ENCODE data around the gene USH1C. TPM values are rescaled to one million over a fixed set of nuclear protein-coding genes. Genes with fewer than 3 reads are reported as not detected.

Gene USH1C
- total and polyA plus RNA-seq, 2 of the 13 experiments (the other 11 are each of a cell fraction or from before 2014, with no cell fraction given), result not detected

DNA sequence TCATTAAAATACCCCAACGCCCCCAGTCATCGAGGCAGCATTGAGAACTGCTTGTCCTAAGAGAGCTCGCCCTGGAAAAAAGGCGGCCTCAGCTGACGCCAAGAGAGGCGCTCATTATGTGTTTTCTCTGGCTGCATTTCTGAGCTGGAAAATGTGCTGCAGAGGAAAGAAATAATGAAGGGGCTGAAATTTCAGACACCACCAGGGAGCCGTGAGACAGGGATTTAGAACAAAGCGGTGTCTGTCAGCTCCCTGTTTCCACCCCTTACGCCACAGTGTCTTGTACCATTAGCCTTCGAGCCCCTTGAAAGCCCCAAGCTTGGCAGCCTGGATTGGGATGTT lies 14.4 kb downstream of the USH1C start:
- WGBS (ENCODE audit: low lambda C conversion rate), result 64% methylated on average over 9 of the region's 10 CpGs
- intact Hi-C loops (cut with micrococcal nuclease; ENCODE audit: unreplicated experiment), result no loop called here
- Histone ChIP-seq H3K9me3 (ENCODE audit: low read length) (no peaks in the 10 kb centered on the region), H3K9ac (ENCODE audit: insufficient read depth, low read depth, low read length) (no peak overlapping the region), H3K36me3 (replicated peaks in 1 of 2; ENCODE audit: control insufficient read depth in 1 of 2, insufficient read depth in 2 of 2, low read length in 2 of 2) (no peaks in the 10 kb centered on the region), H2AFZ (ENCODE audit: low read length) (no peak overlapping the region), H3K4me3 (replicated peaks in 1 of 3; ENCODE audit: insufficient read depth in 1 of 3, low read depth in 2 of 3, low read length in 3 of 3) (no peak overlapping the region), H3K79me2 (ENCODE audit: insufficient read depth, low read length) (no peaks in the 10 kb centered on the region), H3K27ac (ENCODE audit: extremely low read length, insufficient read depth, low read length) (no peak overlapping the region), H3K4me1 (ENCODE audit: insufficient read depth, low read length) (peaks cover 28% of the 10 kb centered on the region), H4K20me1 (ENCODE audit: insufficient read depth, low read length) (no peaks in the 10 kb centered on the region), H3K4me2 (ENCODE audit: low read depth, low read length) (no peak overlapping the region), H3K27me3 (ENCODE audit: control insufficient read depth in 1 of 2, insufficient read depth in 2 of 2, low read length in 2 of 2) (peaks cover 0 to 28% of the 10 kb centered on the region in 2 experiments; a peak in 4 of 5 replicates)
- CTCF ChIA-PET (ENCODE audit: low intra/inter-chr PET ratio, low total read pairs), result interaction anchor here (1.5 kb wide), 1 partner anchor 300 kb away, joined by 3 read pairs; no protein-coding TSS in a partner anchor
- no peak for FAIRE-seq
- in situ Hi-C loops (cut with HindIII; ENCODE audit: extremely low pct_ligation_motif_present, low pct_unique_long_range_greater_than_20kb), result no loop called here
- no peak for DNase-seq (ENCODE audit: low spot score)
- POLR2A ChIA-PET, result no interaction called here
- ATAC-seq, result no peak
- no peak for TF ChIP-seq RBM22 (optimal IDR thresholded peaks at IDR 0.05; ENCODE audit: low read length)
- no peak for TF ChIP-seq RBAK (CRISPR knock-in tag; IDR thresholded peaks at IDR 0.05)
- TF ChIP-seq GATAD2A (CRISPR knock-in tag; IDR thresholded peaks at IDR 0.05), result no peak
- TF ChIP-seq, protein P1, sequence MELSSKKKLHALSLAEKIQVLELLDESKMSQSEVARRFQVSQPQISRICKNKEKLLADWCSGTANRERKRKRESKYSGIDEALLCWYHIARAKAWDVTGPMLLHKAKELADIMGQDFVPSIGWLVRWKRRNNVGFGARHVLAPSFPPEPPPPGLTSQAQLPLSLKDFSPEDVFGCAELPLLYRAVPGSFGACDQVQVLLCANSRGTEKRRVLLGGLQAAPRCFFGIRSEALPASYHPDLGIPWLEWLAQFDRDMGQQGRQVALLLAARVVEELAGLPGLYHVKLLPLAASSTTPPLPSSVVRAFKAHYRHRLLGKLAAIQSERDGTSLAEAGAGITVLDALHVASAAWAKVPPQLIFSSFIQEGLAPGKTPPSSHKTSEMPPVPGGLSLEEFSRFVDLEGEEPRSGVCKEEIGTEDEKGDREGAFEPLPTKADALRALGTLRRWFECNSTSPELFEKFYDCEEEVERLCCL (CRISPR knock-in tag; IDR thresholded peaks at IDR 0.05; ENCODE audit: borderline replicate concordance), result no peak
- no peak for TF ChIP-seq ZFP36L1 (CRISPR knock-in tag; IDR thresholded peaks at IDR 0.05)
- TF ChIP-seq, protein P2, sequence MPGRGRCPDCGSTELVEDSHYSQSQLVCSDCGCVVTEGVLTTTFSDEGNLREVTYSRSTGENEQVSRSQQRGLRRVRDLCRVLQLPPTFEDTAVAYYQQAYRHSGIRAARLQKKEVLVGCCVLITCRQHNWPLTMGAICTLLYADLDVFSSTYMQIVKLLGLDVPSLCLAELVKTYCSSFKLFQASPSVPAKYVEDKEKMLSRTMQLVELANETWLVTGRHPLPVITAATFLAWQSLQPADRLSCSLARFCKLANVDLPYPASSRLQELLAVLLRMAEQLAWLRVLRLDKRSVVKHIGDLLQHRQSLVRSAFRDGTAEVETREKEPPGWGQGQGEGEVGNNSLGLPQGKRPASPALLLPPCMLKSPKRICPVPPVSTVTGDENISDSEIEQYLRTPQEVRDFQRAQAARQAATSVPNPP (CRISPR knock-in tag; IDR thresholded peaks at IDR 0.05), result no peak
- TF ChIP-seq TCF12 (IDR thresholded peaks at IDR 0.05), result no peak
- no peak for TF ChIP-seq TCF12 (CRISPR knock-in tag; IDR thresholded peaks at IDR 0.05)
- TF ChIP-seq CEBPG (CRISPR knock-in tag; IDR thresholded peaks at IDR 0.05), result no peak
- no peak for TF ChIP-seq ZSCAN12 (CRISPR knock-in tag; IDR thresholded peaks at IDR 0.05)
- TF ChIP-seq JARID2 (CRISPR knock-in tag; IDR thresholded peaks at IDR 0.05; ENCODE audit: insufficient replicate concordance), result no peak
- no peak for TF ChIP-seq CHCHD3 (CRISPR knock-in tag; IDR thresholded peaks at IDR 0.05)
- TF ChIP-seq, protein P3, sequence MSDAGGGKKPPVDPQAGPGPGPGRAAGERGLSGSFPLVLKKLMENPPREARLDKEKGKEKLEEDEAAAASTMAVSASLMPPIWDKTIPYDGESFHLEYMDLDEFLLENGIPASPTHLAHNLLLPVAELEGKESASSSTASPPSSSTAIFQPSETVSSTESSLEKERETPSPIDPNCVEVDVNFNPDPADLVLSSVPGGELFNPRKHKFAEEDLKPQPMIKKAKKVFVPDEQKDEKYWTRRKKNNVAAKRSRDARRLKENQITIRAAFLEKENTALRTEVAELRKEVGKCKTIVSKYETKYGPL (CRISPR knock-in tag; IDR thresholded peaks at IDR 0.05), result no peak
- no peak for TF ChIP-seq TSC22D2 (CRISPR knock-in tag; IDR thresholded peaks at IDR 0.05; ENCODE audit: borderline replicate concordance)
- no peak for TF ChIP-seq ZNF383 (CRISPR knock-in tag; IDR thresholded peaks at IDR 0.05; ENCODE audit: borderline replicate concordance)
- no peak for TF ChIP-seq ZMAT3 (CRISPR knock-in tag; conservative IDR thresholded peaks at IDR 0.05)
- no peak for TF ChIP-seq ZNF207 (IDR thresholded peaks at IDR 0.05; ENCODE audit: borderline replicate concordance)
- BruUV-seq (replicated peaks), result no TSS peak
